IPS-18c (cell line): ENCODE data around the gene SLC6A11.

Experiments used
- H3K4me3 ChIP-seq: 2 replicates; pipeline ENCODE4 v1.7.0; 2013; ENCODE audit warnings: low read depth, mild to moderate bottlenecking, low read length, moderate library complexity; ENCODE audit not compliant: insufficient read depth
- H3K9me3 ChIP-seq: one replicate; pipeline ENCODE4 v1.6.1; 2013; ENCODE audit warnings: mild to moderate bottlenecking, low read length, moderate library complexity; ENCODE audit not compliant: control insufficient read depth, insufficient read depth

The SLC6A11 gene

GRCh38 chr3:10950476-10951294 lies 134.7 kb downstream of the SLC6A11 start:
- Histone ChIP-seq H3K9me3 (no peaks in the 10 kb centered on the region), H3K4me3 (no peak overlapping the region)

- H3K4me3 ChIP-seq, result no peak overlapping the region
- no peaks in the 10 kb centered on the region for H3K9me3 ChIP-seq
Measured at GRCh38 chr3:10951295-10951926, 135.4 kb downstream of the SLC6A11 start.

- no peak overlapping the region for H3K4me3 ChIP-seq
- no peaks in the 10 kb centered on the region for H3K9me3 ChIP-seq
Measured at GRCh38 chr3:10952525-10952924, 136.5 kb downstream of the SLC6A11 start.

GRCh38 chr3:10954740-10955139 lies 138.7 kb downstream of the SLC6A11 start:
- no peaks in the 10 kb centered on the region for H3K9me3 ChIP-seq

GRCh38 chr3:10955711-10956453 lies 139.9 kb downstream of the SLC6A11 start:
- no peaks in the 10 kb centered on the region for H3K9me3 ChIP-seq
- no peak overlapping the region for H3K4me3 ChIP-seq

More at GRCh38 chr3:10954740-10955139, 138.7 kb downstream of the SLC6A11 start:
- H3K4me3 ChIP-seq, result no peak overlapping the region

GRCh38 chr3:10956531-10956930 lies 140.5 kb downstream of the SLC6A11 start:
- Histone ChIP-seq H3K4me3 (no peak overlapping the region), H3K9me3 (no peaks in the 10 kb centered on the region)

GRCh38 chr3:10956986-10957385 lies 141.0 kb downstream of the SLC6A11 start:
- H3K9me3 ChIP-seq, result no peaks in the 10 kb centered on the region
- no peak overlapping the region for H3K4me3 ChIP-seq

GRCh38 chr3:10957976-10958749 lies 142.1 kb downstream of the SLC6A11 start:
- Histone ChIP-seq H3K4me3 (no peak overlapping the region), H3K9me3 (no peaks in the 10 kb centered on the region)

GRCh38 chr3:10960255-10960654 lies 144.2 kb downstream of the SLC6A11 start:
- Histone ChIP-seq H3K9me3 (no peaks in the 10 kb centered on the region), H3K4me3 (no peak overlapping the region)

GRCh38 chr3:10961921-10962320 lies 145.9 kb downstream of the SLC6A11 start:
- no peak overlapping the region for H3K4me3 ChIP-seq
- H3K9me3 ChIP-seq, result no peaks in the 10 kb centered on the region

- Histone ChIP-seq H3K9me3 (no peaks in the 10 kb centered on the region), H3K4me3 (no peak overlapping the region)
Measured at GRCh38 chr3:10962481-10963036, 146.5 kb downstream of the SLC6A11 start.

- Histone ChIP-seq H3K9me3 (no peaks in the 10 kb centered on the region), H3K4me3 (no peak overlapping the region)
Measured at GRCh38 chr3:10964537-10965167, 148.6 kb downstream of the SLC6A11 start.

- H3K4me3 ChIP-seq, result no peak overlapping the region
- no peaks in the 10 kb centered on the region for H3K9me3 ChIP-seq
Measured at GRCh38 chr3:10968401-10968800, 152.4 kb downstream of the SLC6A11 start.

- no peaks in the 10 kb centered on the region for H3K9me3 ChIP-seq
- H3K4me3 ChIP-seq, result no peak overlapping the region
Measured at GRCh38 chr3:10970306-10970960, 154.4 kb downstream of the SLC6A11 start.

GRCh38 chr3:10972072-10972782 lies 156.2 kb downstream of the SLC6A11 start:
- Histone ChIP-seq H3K4me3 (no peak overlapping the region), H3K9me3 (no peaks in the 10 kb centered on the region)
